Subcutaneous abdominal adipose tissue (tissue), 5 donors: ENCODE data around the gene ADAM12.
A peak's percentile ranks its signal among the peaks of the same experiment; 100 is the strongest.

Source experiments
- H3K27ac ChIP-seq: one replicate; pipeline ENCODE4 v1.7.0; 2013; ENCODE audit warnings: low read depth, mild to moderate bottlenecking, inconsistent platforms, low read length, moderate library complexity
- H3K27me3 ChIP-seq, 5 donors: one replicate each; pipeline ENCODE4 v1.7.0; 2013; ENCODE audit warnings: low read length in 5 of 5, inconsistent platforms in 1 of 5; ENCODE audit not compliant: control insufficient read depth in 5 of 5, insufficient read depth in 4 of 5
- H3K36me3 ChIP-seq, 5 donors: one replicate each; pipeline ENCODE4 v1.7.0; 2013; ENCODE audit warnings: low read length in 5 of 5; ENCODE audit not compliant: control insufficient read depth in 5 of 5, insufficient read depth in 5 of 5
- H3K4me1 ChIP-seq, 5 donors: one replicate each; pipeline ENCODE4 v1.7.0; 2013; ENCODE audit warnings: low read length in 5 of 5, mild to moderate bottlenecking in 3 of 5, moderate library complexity in 1 of 5; ENCODE audit not compliant: control insufficient read depth in 5 of 5, insufficient read depth in 5 of 5
- H3K4me3 ChIP-seq, 5 donors: one replicate each; pipeline ENCODE4 v1.7.0; 2013; ENCODE audit warnings: low read length in 5 of 5, low read depth in 1 of 5
- H3K9ac ChIP-seq, 5 donors: one replicate each; pipeline ENCODE4 v1.7.0; 2013; ENCODE audit warnings: low read length in 5 of 5, mild to moderate bottlenecking in 4 of 5, moderate library complexity in 3 of 5
- H3K9me3 ChIP-seq, 5 donors: one replicate each; pipeline ENCODE4 v1.7.0; 2013; ENCODE audit warnings: low read length in 5 of 5; ENCODE audit not compliant: control insufficient read depth in 5 of 5
- donor health status: healthy.
- donor health status: healthy.
- donor health status: healthy.
- donor health status: healthy.
- donor health status: healthy.

ADAM12 gene

GRCh38 chr10:126242397-126243260 lies 145.6 kb downstream of the ADAM12 start:
- Histone ChIP-seq H3K4me1 (peaks cover 0 to 23% (median 21%) of the 10 kb centered on the region in 5 donors), H3K27me3 (no peaks in the 10 kb centered on the region), H3K9ac (peak overlapping the region in 1 of 5 donors; percentile 34), H3K9me3 (no peaks in the 10 kb centered on the region), H3K36me3 (no peaks in the 10 kb centered on the region), H3K4me3 (no peak overlapping the region), H3K27ac (peak overlapping the region; percentile 61)

- Histone ChIP-seq H3K4me1 (peaks cover 0 to 30% (median 26%) of the 10 kb centered on the region in 5 donors), H3K27ac (no peak overlapping the region), H3K9me3 (no peaks in the 10 kb centered on the region), H3K36me3 (no peaks in the 10 kb centered on the region), H3K27me3 (no peaks in the 10 kb centered on the region), H3K4me3 (no peak overlapping the region), H3K9ac (no peak overlapping the region)
These were observed 147.8 kb downstream of the ADAM12 start for GRCh38 chr10:126240483-126240882.

GRCh38 chr10:126239844-126240243 lies 148.4 kb downstream of the ADAM12 start:
- Histone ChIP-seq H3K27ac (no peak overlapping the region), H3K4me1 (peaks cover 0 to 30% (median 26%) of the 10 kb centered on the region in 5 donors), H3K27me3 (no peaks in the 10 kb centered on the region), H3K9ac (no peak overlapping the region), H3K9me3 (no peaks in the 10 kb centered on the region), H3K4me3 (no peak overlapping the region), H3K36me3 (no peaks in the 10 kb centered on the region)

- Histone ChIP-seq H3K36me3 (no peaks in the 10 kb centered on the region), H3K4me3 (no peak overlapping the region), H3K4me1 (peaks cover 0 to 9% (median 3%) of the 10 kb centered on the region in 5 donors), H3K27ac (no peak overlapping the region), H3K27me3 (no peaks in the 10 kb centered on the region), H3K9me3 (no peaks in the 10 kb centered on the region), H3K9ac (no peak overlapping the region)
These were observed 152.1 kb downstream of the ADAM12 start for GRCh38 chr10:126235979-126236851.

- no peak overlapping the region for H3K9ac ChIP-seq
- no peaks in the 10 kb centered on the region for H3K9me3 ChIP-seq
- no peaks in the 10 kb centered on the region for H3K27me3 ChIP-seq
- peaks cover 0 to 9% (median 3%) of the 10 kb centered on the region in 5 donors for H3K4me1 ChIP-seq
- no peaks in the 10 kb centered on the region for H3K36me3 ChIP-seq
- no peak overlapping the region for H3K27ac ChIP-seq
- no peak overlapping the region for H3K4me3 ChIP-seq
These were observed 152.9 kb downstream of the ADAM12 start for GRCh38 chr10:126235091-126235978.

GRCh38 chr10:126234630-126235029 lies 153.6 kb downstream of the ADAM12 start:
- no peak overlapping the region for H3K27ac ChIP-seq
- no peaks in the 10 kb centered on the region for H3K27me3 ChIP-seq
- peaks cover 0 to 9% (median 3%) of the 10 kb centered on the region in 5 donors for H3K4me1 ChIP-seq
- H3K9me3 ChIP-seq, result no peaks in the 10 kb centered on the region
- H3K36me3 ChIP-seq, result no peaks in the 10 kb centered on the region
- H3K4me3 ChIP-seq, result no peak overlapping the region
- H3K9ac ChIP-seq, result no peak overlapping the region

GRCh38 chr10:126233182-126234148 lies 154.8 kb downstream of the ADAM12 start:
- Histone ChIP-seq H3K9me3 (no peaks in the 10 kb centered on the region), H3K9ac (no peak overlapping the region), H3K4me3 (no peak overlapping the region), H3K36me3 (no peaks in the 10 kb centered on the region), H3K27ac (no peak overlapping the region), H3K4me1 (peaks cover 0 to 9% (median 3%) of the 10 kb centered on the region in 5 donors), H3K27me3 (no peaks in the 10 kb centered on the region)

- Histone ChIP-seq H3K4me3 (no peak overlapping the region), H3K36me3 (no peaks in the 10 kb centered on the region), H3K9me3 (no peaks in the 10 kb centered on the region), H3K27me3 (no peaks in the 10 kb centered on the region), H3K9ac (no peak overlapping the region), H3K27ac (no peak overlapping the region), H3K4me1 (peaks cover 3 to 16% (median 9%) of the 10 kb centered on the region in 5 donors)
These were observed 157.7 kb downstream of the ADAM12 start for GRCh38 chr10:126230587-126230986.

GRCh38 chr10:126229686-126230085 lies 158.6 kb downstream of the ADAM12 start:
- Histone ChIP-seq H3K4me3 (no peak overlapping the region), H3K9me3 (no peaks in the 10 kb centered on the region), H3K27ac (no peak overlapping the region), H3K9ac (no peak overlapping the region), H3K27me3 (peaks cover 0 to 3% (median 0%) of the 10 kb centered on the region in 5 donors), H3K36me3 (no peaks in the 10 kb centered on the region), H3K4me1 (peaks cover 8 to 24% (median 18%) of the 10 kb centered on the region in 5 donors)
